IMR-90 (cell line): Measurements from ENCODE around the gene RTN1. TPM values are rescaled to one million over a fixed set of nuclear protein-coding genes. Genes with fewer than 3 reads are reported as not detected.
A peak's percentile ranks its signal among the peaks of the same experiment; 100 is the strongest.

Source experiments
- ATAC-seq: fragments of 200-7000 bp; cut with Tn5 transposase; 2 replicates; pipeline ENCODE4 v1.9.1; 2020; ENCODE audit warnings: low read depth, mild to moderate bottlenecking, moderate library complexity
- BruUV-seq: library from RNA; stranded (reverse); fragments of 400-500 nt; replicated peaks from 2 replicates; lab custom pipeline; 2021; lab: Mats Ljungman, UMichigan
- CTCF ChIA-PET: fragments of 300-600 bp; formaldehyde crosslinking; extraction: SDS; loops from one replicate; lab custom pipeline; 2021; ENCODE audit warnings: antibody characterized with exemption; lab: Yijun Ruan, JAX
- POLR2A ChIA-PET: fragments of 300-600 bp; sonication (Branson Sonifier 250); formaldehyde crosslinking; loops from one replicate; lab custom pipeline; 2022; ENCODE audit warnings: antibody characterized with exemption; ENCODE audit not compliant: unreplicated experiment; lab: Charles Lee
- DNase-seq: peaks from one replicate; pipeline ENCODE4 v3.0.0; 2013
- H2AFZ ChIP-seq: replicated peaks from 2 replicates; pipeline ENCODE3; 2013; ENCODE audit warnings: low read length, mild to moderate bottlenecking; ENCODE audit not compliant: poor library complexity
- H2AK5ac ChIP-seq: 2 replicates; pipeline ENCODE4 v1.6.1; 2013; ENCODE audit warnings: low read depth, low read length, inconsistent platforms
- H2AK9ac ChIP-seq: replicated peaks from 2 replicates; pipeline ENCODE3; 2013; ENCODE audit warnings: mild to moderate bottlenecking, low read depth, low read length, moderate library complexity; ENCODE audit not compliant: poor library complexity
- H2BK120ac ChIP-seq: 2 replicates; pipeline ENCODE4 v1.6.1; 2013; ENCODE audit warnings: low read depth, low read length, inconsistent platforms
- H2BK15ac ChIP-seq: 3 replicates; pipeline ENCODE4 v1.6.1; 2013; ENCODE audit warnings: low read depth, low read length, inconsistent platforms
- H2BK20ac ChIP-seq: 2 replicates; pipeline ENCODE4 v1.6.1; 2013; ENCODE audit warnings: low read depth, mild to moderate bottlenecking, inconsistent platforms, low read length, moderate library complexity
- H2BK5ac ChIP-seq: 2 replicates; pipeline ENCODE4 v1.6.1; 2013; ENCODE audit warnings: mild to moderate bottlenecking, low read depth, low read length, inconsistent platforms; ENCODE audit not compliant: poor library complexity, severe bottlenecking
- H3K14ac ChIP-seq: replicated peaks from 2 replicates; pipeline ENCODE4 v1.6.1; 2013; ENCODE audit warnings: low read depth, low read length, inconsistent platforms
- H3K18ac ChIP-seq: 2 replicates; pipeline ENCODE4 v1.6.1; 2013; ENCODE audit warnings: low read depth, low read length, control low read depth
- H3K23ac ChIP-seq: 2 replicates; pipeline ENCODE4 v1.6.1; 2013; ENCODE audit warnings: low read depth, low read length, inconsistent platforms
- H3K27ac ChIP-seq: 2 replicates; pipeline ENCODE4 v1.5.1; 2013; ENCODE audit warnings: mild to moderate bottlenecking, control low read depth, low read length; ENCODE audit not compliant: insufficient read depth
- H3K27me3 ChIP-seq: 2 replicates; pipeline ENCODE4 v1.6.1; 2013; ENCODE audit warnings: low read length; ENCODE audit not compliant: control insufficient read depth, insufficient read depth
- H3K36me3 ChIP-seq: 2 replicates; pipeline ENCODE4 v1.6.1; 2013; ENCODE audit warnings: low read length, mixed read lengths; ENCODE audit not compliant: control insufficient read depth, insufficient read depth
- H3K4ac ChIP-seq: 2 replicates; pipeline ENCODE4 v1.6.1; 2013; ENCODE audit warnings: low read depth, low read length, inconsistent platforms
- H3K4me1 ChIP-seq: 2 replicates; pipeline ENCODE4 v1.6.1; 2013; ENCODE audit warnings: low read length, mixed read lengths; ENCODE audit not compliant: control insufficient read depth, insufficient read depth
- H3K4me2 ChIP-seq: 2 replicates; pipeline ENCODE4 v1.6.1; 2013; ENCODE audit warnings: low read depth, mild to moderate bottlenecking, control low read depth, low read length, moderate library complexity
- H3K4me3 ChIP-seq: 2 replicates; pipeline ENCODE4 v1.5.1; 2013; ENCODE audit warnings: low read depth, mild to moderate bottlenecking, control low read depth, low read length, moderate library complexity; ENCODE audit not compliant: insufficient read depth
- H3K56ac ChIP-seq: 2 replicates; pipeline ENCODE4 v1.6.1; 2013; ENCODE audit warnings: low read length, inconsistent platforms; ENCODE audit not compliant: insufficient read depth; ENCODE audit errors: extremely low read depth
- H3K79me1 ChIP-seq, 2 experiments: 2 replicates each; pipeline ENCODE4 v1.6.1; 2013; ENCODE audit warnings: low read length in 2 of 2, inconsistent platforms in 1 of 2, low read depth in 1 of 2
- H3K9ac ChIP-seq: 2 replicates; pipeline ENCODE4 v1.6.1; 2013; ENCODE audit warnings: low read depth, low read length, control low read depth
- H3K9me1 ChIP-seq: 2 replicates; pipeline ENCODE4 v1.6.1; 2013; ENCODE audit warnings: low read length, inconsistent platforms; ENCODE audit not compliant: insufficient read depth
- H3K9me3 ChIP-seq: 2 replicates; pipeline ENCODE4 v1.6.1; 2013; ENCODE audit warnings: low read length; ENCODE audit not compliant: control insufficient read depth, insufficient read depth
- H4K20me1 ChIP-seq: 2 replicates; pipeline ENCODE4 v1.6.1; 2013; ENCODE audit warnings: low read length, inconsistent platforms; ENCODE audit not compliant: insufficient read depth
- H4K5ac ChIP-seq: 2 replicates; pipeline ENCODE4 v1.6.1; 2013; ENCODE audit warnings: mild to moderate bottlenecking, low read depth, low read length, control low read depth
- H4K8ac ChIP-seq, 2 experiments: 2 replicates each; pipeline ENCODE4 v1.6.1; 2013; ENCODE audit warnings: low read depth in 2 of 2, low read length in 2 of 2, control low read depth in 1 of 2, inconsistent platforms in 1 of 2
- H4K91ac ChIP-seq: 2 replicates; pipeline ENCODE4 v1.6.1; 2013; ENCODE audit warnings: low read depth, low read length, inconsistent platforms; ENCODE audit not compliant: insufficient read depth
- BHLHE40 ChIP-seq: fragments of 150-350 bp; IDR thresholded peaks from 2 replicates; pipeline ENCODE4 v1.6.1; 2016; ENCODE audit warnings: mild to moderate bottlenecking, low read depth, low read length
- CTCF ChIP-seq: conservative IDR thresholded peaks from 2 replicates; pipeline ENCODE4 v1.5.1; 2012; ENCODE audit warnings: mild to moderate bottlenecking, low read depth, low read length, improper control_type of control experiment
- FOS ChIP-seq: fragments of 150-350 bp; IDR thresholded peaks from 2 replicates; pipeline ENCODE4 v1.6.1; 2016; ENCODE audit warnings: low read depth, low read length
- MAFK ChIP-seq: IDR thresholded peaks from 2 replicates; pipeline ENCODE4 v1.6.1; 2012; ENCODE audit warnings: low read depth, low read length, improper control_type of control experiment
- RAD21 ChIP-seq: IDR thresholded peaks from 2 replicates; pipeline ENCODE4 v1.6.1; 2012; ENCODE audit warnings: low read length, improper control_type of control experiment
- WGBS, 2 experiments: methylation state at CpG; one replicate each; pipeline versions ENCODE4 v1.1.5 to v1.1.7; 2013; ENCODE audit warnings: missing lambda C conversion rate in 2 of 2; ENCODE audit not compliant: insufficient read length in 1 of 2; ENCODE audit errors: extremely low coverage in 2 of 2; 5-methylcytosine and 5-hydroxymethylcytosine counted together
- dilution Hi-C: fragments of 300-500 bp; cut with HindIII; formaldehyde crosslinking; loops from one replicate; pipeline ENCODE4 v1.14.3; 2018; ENCODE audit warnings: low sequenced_read_pairs; ENCODE audit not compliant: unreplicated experiment
- in situ Hi-C: fragments of 300-500 bp; cut with MboI; formaldehyde crosslinking; loops from 3 replicates; pipeline ENCODE4 v1.14.3; 2019; ENCODE audit warnings: low sequenced_read_pairs, inconsistent platforms, mixed read lengths
- intact Hi-C: fragments of 100-400 bp; cut with micrococcal nuclease; formaldehyde crosslinking; loops from 2 replicates; pipeline ENCODE4 v1.10.0; 2022
- polyA plus RNA-seq, 3 experiments: library from polyadenylated mRNA; depleted of rRNA; stranded (reverse); fragments of >200 nt; gene quantifications; 2 replicates each; pipeline ENCODE4 v1.2.3, GENCODE V29; 2012; ENCODE audit warnings: low replicate concordance in 1 of 3
- total RNA-seq: library from RNA; depleted of rRNA; stranded (reverse); fragments of >200 nt; gene quantifications from 2 replicates; pipeline ENCODE4 v1.2.3, GENCODE V29; 2012

Gene RTN1
- total and polyA plus RNA-seq, 2 of the 4 experiments (the other 2 are of a cell fraction): 0.18 to 0.46 TPM

GRCh38 chr14:59897757-59898383, 27.3 kb upstream of the RTN1 start:
- Histone ChIP-seq H3K4me2 (no peak overlapping the region), H2BK15ac (no peak overlapping the region), H2AK5ac (no peak overlapping the region), H3K36me3 (no peaks in the 10 kb centered on the region), H3K4me1 (no peaks in the 10 kb centered on the region), H4K8ac (no peak overlapping the region), H3K56ac (no peak overlapping the region), H3K27me3 (no peaks in the 10 kb centered on the region; the same call in 1 of the 2 replicates), H4K91ac (no peak overlapping the region), H3K23ac (no peak overlapping the region), H2BK5ac (no peak overlapping the region), H3K79me1 (no peaks in the 10 kb centered on the region), H4K5ac (no peak overlapping the region), H3K9me1 (no peaks in the 10 kb centered on the region), H2BK20ac (no peak overlapping the region), H3K14ac (no peak overlapping the region), H2AK9ac (no peak overlapping the region), H4K20me1 (no peaks in the 10 kb centered on the region), H3K4me3 (no peak overlapping the region), H3K27ac (no peak overlapping the region), H3K4ac (no peak overlapping the region), H2BK120ac (no peak overlapping the region), H2AFZ (no peak overlapping the region), H3K9me3 (no peaks in the 10 kb centered on the region), H3K9ac (no peak overlapping the region), H3K18ac (no peak overlapping the region)
- dilution Hi-C loops: no loop called here
- in situ Hi-C loops: no loop called here
- intact Hi-C loops: no loop called here
- no TSS peak for BruUV-seq
- no CpG with 5 or more reads among the region's 8 CpGs for WGBS, 2 experiments
- ChIA-PET CTCF (interaction anchor here (0.5 to 1.7 kb wide), 3 partner anchors 20 to 28 kb away, joined by 3 to 9 read pairs (median 3); no protein-coding TSS in a partner anchor), POLR2A (no interaction called here)
- DNase-seq: no peak
- no peak; the same call in 1 of the 2 replicates for ATAC-seq
- TF ChIP-seq MAFK (peak; percentile 51), FOS (no peak), BHLHE40 (no peak), RAD21 (0 out of 2 replicates have a peak, but pooled peaks have one; percentile 32), CTCF (0 out of 2 replicates have a peak, but pooled peaks have one; percentile 16)
